GM23338 (cell line): ENCODE results near the gene MEN1. TPM values are rescaled to one million over a fixed set of nuclear protein-coding genes. Genes with fewer than 3 reads are reported as not detected.

Experiments
- ATAC-seq: fragments of 200-7000 bp; cut with Tn5 transposase; 3 replicates; pipeline ENCODE4 v1.9.1; 2020
- DNase-seq: peaks from one replicate; pipeline ENCODE4 v3.0.0-alpha.2; 2015; ENCODE audit warnings: low spot score
- H2AFZ ChIP-seq: fragments of 200-600 bp; sonication (generic); 2 replicates; pipeline ENCODE4 v1.8.0; 2016; ENCODE audit warnings: antibody characterized with exemption, mild to moderate bottlenecking, moderate library complexity
- H3F3A ChIP-seq: fragments of 200-600 bp; sonication (generic); replicated peaks from 2 replicates; pipeline ENCODE4 v1.8.0; 2017; ENCODE audit warnings: antibody characterized with exemption, mixed run types, low read depth
- H3K27ac ChIP-seq: fragments of 200-600 bp; sonication (generic); 2 replicates; pipeline ENCODE4 v1.6.1; 2016; ENCODE audit warnings: low read depth
- H3K27me3 ChIP-seq: fragments of 200-600 bp; sonication (generic); 2 replicates; pipeline ENCODE4 v1.8.0; 2016; ENCODE audit warnings: mild to moderate bottlenecking, mixed run types, moderate library complexity; ENCODE audit not compliant: insufficient read depth
- H3K36me3 ChIP-seq: fragments of 200-600 bp; sonication (generic); 2 replicates; pipeline ENCODE4 v1.8.0; 2016; ENCODE audit warnings: mild to moderate bottlenecking; ENCODE audit not compliant: insufficient read depth
- H3K4me1 ChIP-seq: fragments of 200-600 bp; sonication (generic); 2 replicates; pipeline ENCODE4 v1.8.0; 2016; ENCODE audit warnings: mild to moderate bottlenecking, moderate library complexity; ENCODE audit not compliant: insufficient read depth
- H3K4me2 ChIP-seq: fragments of 200-600 bp; sonication (generic); 2 replicates; pipeline ENCODE4 v1.7.1; 2017; ENCODE audit warnings: mixed run types
- H3K4me3 ChIP-seq: fragments of 200-600 bp; sonication (generic); 2 replicates; pipeline ENCODE4 v1.6.1; 2016; ENCODE audit warnings: mixed run types
- H3K79me2 ChIP-seq: fragments of 200-600 bp; sonication (generic); replicated peaks from 2 replicates; pipeline ENCODE4 v1.8.0; 2017; ENCODE audit warnings: mild to moderate bottlenecking; ENCODE audit not compliant: insufficient read depth
- H3K9me2 ChIP-seq: fragments of 200-600 bp; sonication (generic); 2 replicates; pipeline ENCODE4 v1.8.0; 2017; ENCODE audit not compliant: insufficient read depth
- H4K20me1 ChIP-seq: fragments of 200-600 bp; sonication (generic); replicated peaks from 2 replicates; pipeline ENCODE4 v1.8.0; 2017; ENCODE audit warnings: mild to moderate bottlenecking; ENCODE audit not compliant: insufficient read depth
- H3K27ac Mint-ChIP-seq: 2 replicates; pipeline ENCODE4 v1.8.0; 2020; ENCODE audit warnings: inconsistent platforms, mild to moderate bottlenecking, moderate library complexity, mixed read lengths
- H3K27me3 Mint-ChIP-seq: 3 replicates; pipeline ENCODE4 v1.8.0; 2022; ENCODE audit warnings: low read depth, mild to moderate bottlenecking, moderate library complexity, mixed read lengths, inconsistent platforms; ENCODE audit not compliant: insufficient read depth, poor library complexity
- H3K36me3 Mint-ChIP-seq: 3 replicates; pipeline ENCODE4 v1.8.0; 2021; ENCODE audit warnings: low read depth, mild to moderate bottlenecking, inconsistent platforms, moderate library complexity, mixed read lengths
- H3K4me1 Mint-ChIP-seq: 3 replicates; pipeline ENCODE4 v1.8.0; 2020; ENCODE audit warnings: mild to moderate bottlenecking, inconsistent platforms, mixed read lengths
- H3K4me3 Mint-ChIP-seq: 3 replicates; pipeline ENCODE4 v1.8.0; 2021; ENCODE audit warnings: moderate library complexity, mild to moderate bottlenecking, inconsistent platforms, mixed read lengths
- H3K9me3 Mint-ChIP-seq: 3 replicates; pipeline ENCODE4 v1.8.0; 2020; ENCODE audit warnings: moderate library complexity, mild to moderate bottlenecking, inconsistent platforms, mixed read lengths
- CREB1 ChIP-seq: fragments of 250-450 bp; sonication (Bioruptor Pico); IDR thresholded peaks from 2 replicates; pipeline ENCODE4 v1.5.0; 2020; ENCODE audit warnings: low read depth, mild to moderate bottlenecking, moderate library complexity
- ETS1 ChIP-seq: IDR thresholded peaks from 2 replicates; pipeline ENCODE4 v1.6.1; 2016; ENCODE audit warnings: antibody characterized with exemption
- JUNB ChIP-seq: IDR thresholded peaks from one replicate; pipeline ENCODE4 v1.6.1; 2016; ENCODE audit warnings: antibody characterized with exemption; ENCODE audit not compliant: unreplicated experiment
- NANOG ChIP-seq: IDR thresholded peaks from 2 replicates; pipeline ENCODE4 v1.6.1; 2016; ENCODE audit warnings: antibody characterized with exemption, borderline replicate concordance
- POLR2AphosphoS5 ChIP-seq: IDR thresholded peaks from 2 replicates; pipeline ENCODE4 v1.6.1; 2016; ENCODE audit warnings: antibody characterized with exemption, low read depth
- REST ChIP-seq: IDR thresholded peaks from one replicate; pipeline ENCODE4 v1.6.1; 2018; ENCODE audit warnings: antibody characterized with exemption; ENCODE audit not compliant: unreplicated experiment
- STAT1 ChIP-seq: IDR thresholded peaks from one replicate; pipeline ENCODE4 v1.6.1; 2016; ENCODE audit warnings: antibody characterized with exemption; ENCODE audit not compliant: unreplicated experiment
- ZNF114 ChIP-seq: fragments of 250-450 bp; sonication (Bioruptor Pico); IDR thresholded peaks from 2 replicates; pipeline ENCODE4 v1.5.0; 2020; ENCODE audit warnings: mild to moderate bottlenecking, moderate library complexity
- ZNF331 ChIP-seq: fragments of 250-450 bp; sonication (Bioruptor Pico); IDR thresholded peaks from 2 replicates; pipeline ENCODE4 v1.5.0; 2020; ENCODE audit warnings: low read depth, mild to moderate bottlenecking, moderate library complexity
- ZNF462 ChIP-seq: fragments of 250-450 bp; sonication (Bioruptor Pico); IDR thresholded peaks from 2 replicates; pipeline ENCODE4 v1.5.0; 2020; ENCODE audit warnings: mild to moderate bottlenecking, moderate library complexity
- polyA plus RNA-seq: library from polyadenylated mRNA; unstranded; fragments of >200 nt; fragmentation: Nextera tagmentation; extraction: Ambion mirVana; gene quantifications from 2 replicates; pipeline ENCODE4 v1.2.1, GENCODE V29; 2016
- total RNA-seq: library from RNA; depleted of rRNA; stranded (reverse); fragments of >200 nt; shearing (Covaris generic); gene quantifications from 2 replicates; pipeline ENCODE4 v1.2.3, GENCODE V29; 2014
- TF ChIP-seq, protein P1 (sequence below), 2 experiments: fragments of 200-600 bp in 1 of 2; sonication (generic) in 1 of 2; conservative IDR thresholded peaks; 2 replicates each; pipeline versions ENCODE4 v1.5.1 to v1.6.1; 2016 to 2017; ENCODE audit warnings: antibody characterized with exemption in 2 of 2, low read depth in 2 of 2, mild to moderate bottlenecking in 2 of 2, moderate library complexity in 1 of 2

MEN1 gene
- total and polyA plus RNA-seq, 2 experiments from 2014 or later, result 31.6 to 45.2 TPM

DNA sequence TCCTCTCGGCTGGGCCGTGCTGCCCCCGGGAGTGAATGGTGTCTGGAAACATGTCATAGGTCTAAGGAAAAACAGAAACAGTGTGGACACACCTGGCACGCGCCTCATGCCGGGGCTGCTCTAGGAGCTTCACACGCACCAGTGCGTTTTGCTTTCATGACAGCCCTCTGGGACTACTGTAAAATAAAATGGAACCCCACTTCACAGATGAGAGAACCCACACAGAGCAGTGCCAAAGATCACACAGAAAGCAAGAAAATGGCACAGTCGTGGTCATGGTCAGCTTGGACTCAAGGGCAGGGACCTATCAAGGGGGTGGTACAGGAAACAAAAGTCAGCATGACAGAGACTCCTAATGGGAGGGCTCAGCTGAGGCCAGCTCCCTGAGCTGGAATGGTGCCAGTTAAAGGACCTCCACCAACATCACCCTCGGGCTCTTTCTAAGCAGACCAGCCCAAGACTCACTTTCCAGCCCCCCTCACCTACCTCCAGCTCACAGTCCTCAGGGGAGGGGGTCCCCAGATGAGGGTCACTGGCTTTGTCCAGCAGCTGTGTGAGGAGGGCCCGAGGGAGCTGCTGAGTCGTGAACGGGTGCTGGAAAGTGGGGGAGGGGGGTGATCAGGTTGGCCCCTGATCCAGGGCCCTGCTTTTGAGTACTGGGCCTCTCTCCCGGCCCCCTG is 10.6 kb downstream of the MEN1 start (continued):
- no peak for TF ChIP-seq JUNB
- TF ChIP-seq STAT1, result no peak
- TF ChIP-seq NANOG, result no peak
- TF ChIP-seq CREB1, result no peak
- TF ChIP-seq POLR2AphosphoS5, result no peak
- TF ChIP-seq ZNF331 (CRISPR knock-in tag), result no peak
- no peak for TF ChIP-seq ZNF114 (CRISPR knock-in tag)

- ATAC-seq (no peak), DNase-seq (no peak)
- Mint-ChIP-seq H3K36me3 (no peaks in the 10 kb centered on the region; the same call in 1 of the 3 replicates), H3K27ac (no peak overlapping the region), H3K27me3 (peaks cover 4% of the 10 kb centered on the region), H3K4me3 (no peak overlapping the region; the same call in 2 of the 3 replicates), H3K4me1 (peaks cover 9% of the 10 kb centered on the region), H3K9me3 (no peaks in the 10 kb centered on the region)
- Histone ChIP-seq H3K36me3 (no peaks in the 10 kb centered on the region), H2AFZ (no peak overlapping the region), H3K4me2 (no peak overlapping the region), H3K4me3 (no peak overlapping the region), H3K27ac (no peak overlapping the region), H3F3A (peaks cover 3% of the 10 kb centered on the region; the same call in 1 of the 2 replicates), H3K9me2 (no peaks in the 10 kb centered on the region), H4K20me1 (no peaks in the 10 kb centered on the region), H3K4me1 (peaks cover 4% of the 10 kb centered on the region; the same call in 1 of the 2 replicates), H3K27me3 (no peaks in the 10 kb centered on the region), H3K79me2 (no peaks in the 10 kb centered on the region)
- TF ChIP-seq, protein P1, sequence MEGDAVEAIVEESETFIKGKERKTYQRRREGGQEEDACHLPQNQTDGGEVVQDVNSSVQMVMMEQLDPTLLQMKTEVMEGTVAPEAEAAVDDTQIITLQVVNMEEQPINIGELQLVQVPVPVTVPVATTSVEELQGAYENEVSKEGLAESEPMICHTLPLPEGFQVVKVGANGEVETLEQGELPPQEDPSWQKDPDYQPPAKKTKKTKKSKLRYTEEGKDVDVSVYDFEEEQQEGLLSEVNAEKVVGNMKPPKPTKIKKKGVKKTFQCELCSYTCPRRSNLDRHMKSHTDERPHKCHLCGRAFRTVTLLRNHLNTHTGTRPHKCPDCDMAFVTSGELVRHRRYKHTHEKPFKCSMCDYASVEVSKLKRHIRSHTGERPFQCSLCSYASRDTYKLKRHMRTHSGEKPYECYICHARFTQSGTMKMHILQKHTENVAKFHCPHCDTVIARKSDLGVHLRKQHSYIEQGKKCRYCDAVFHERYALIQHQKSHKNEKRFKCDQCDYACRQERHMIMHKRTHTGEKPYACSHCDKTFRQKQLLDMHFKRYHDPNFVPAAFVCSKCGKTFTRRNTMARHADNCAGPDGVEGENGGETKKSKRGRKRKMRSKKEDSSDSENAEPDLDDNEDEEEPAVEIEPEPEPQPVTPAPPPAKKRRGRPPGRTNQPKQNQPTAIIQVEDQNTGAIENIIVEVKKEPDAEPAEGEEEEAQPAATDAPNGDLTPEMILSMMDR (conservative IDR thresholded peaks at IDR 0.05; ENCODE audit: low read depth in 2 of 2), result peak in 1 of 2 experiments; percentile 13; a peak in 1 of 4 replicates
- TF ChIP-seq REST, result no peak
- no peak for TF ChIP-seq ETS1
- TF ChIP-seq ZNF462 (CRISPR knock-in tag), result no peak
Observed at GRCh38 chr11:64799256-64799622, 11.1 kb downstream of the MEN1 start.
